ENCODE results near the gene GDF10. TPM values are rescaled to one million over a fixed set of nuclear protein-coding genes. Genes with fewer than 3 reads are reported as not detected.

The GDF10 gene
- total and polyA plus RNA-seq, 4 donors, result 2.3 to 34.7 (median 16.6) TPM

GRCh38 chr10:47301833-47302232 lies 1.8 kb downstream of the GDF10 start:
- TF ChIP-seq, protein P1, sequence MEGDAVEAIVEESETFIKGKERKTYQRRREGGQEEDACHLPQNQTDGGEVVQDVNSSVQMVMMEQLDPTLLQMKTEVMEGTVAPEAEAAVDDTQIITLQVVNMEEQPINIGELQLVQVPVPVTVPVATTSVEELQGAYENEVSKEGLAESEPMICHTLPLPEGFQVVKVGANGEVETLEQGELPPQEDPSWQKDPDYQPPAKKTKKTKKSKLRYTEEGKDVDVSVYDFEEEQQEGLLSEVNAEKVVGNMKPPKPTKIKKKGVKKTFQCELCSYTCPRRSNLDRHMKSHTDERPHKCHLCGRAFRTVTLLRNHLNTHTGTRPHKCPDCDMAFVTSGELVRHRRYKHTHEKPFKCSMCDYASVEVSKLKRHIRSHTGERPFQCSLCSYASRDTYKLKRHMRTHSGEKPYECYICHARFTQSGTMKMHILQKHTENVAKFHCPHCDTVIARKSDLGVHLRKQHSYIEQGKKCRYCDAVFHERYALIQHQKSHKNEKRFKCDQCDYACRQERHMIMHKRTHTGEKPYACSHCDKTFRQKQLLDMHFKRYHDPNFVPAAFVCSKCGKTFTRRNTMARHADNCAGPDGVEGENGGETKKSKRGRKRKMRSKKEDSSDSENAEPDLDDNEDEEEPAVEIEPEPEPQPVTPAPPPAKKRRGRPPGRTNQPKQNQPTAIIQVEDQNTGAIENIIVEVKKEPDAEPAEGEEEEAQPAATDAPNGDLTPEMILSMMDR (IDR thresholded peaks at IDR 0.05; ENCODE audit: control extremely low read depth, extremely low read depth), result no peak
- WGBS, 2 donors, result 73 to 91% methylated on average over 2 of the region's 2 CpGs
- Histone ChIP-seq H3K36me3 (ENCODE audit: control insufficient read depth in 4 of 4, insufficient read depth in 4 of 4, low read length in 4 of 4) (peaks cover 0 to 40% (median 12%) of the 10 kb centered on the region in 4 donors), H3K9ac (ENCODE audit: insufficient read depth in 1 of 2, low read length in 2 of 2) (peak overlapping the region; percentile 46 to 76), H3K27ac (ENCODE audit: low read depth in 1 of 2, low read length in 1 of 2) (no peak overlapping the region), H3K4me1 (ENCODE audit: control insufficient read depth in 5 of 5, insufficient read depth in 5 of 5, low read length in 5 of 5) (peaks cover 0 to 83% (median 36%) of the 10 kb centered on the region in 5 donors), H3K27me3 (ENCODE audit: control insufficient read depth in 3 of 3, insufficient read depth in 3 of 3, low read length in 2 of 3) (peaks cover 0 to 9% (median 8%) of the 10 kb centered on the region in 3 donors), H3K4me3 (no peak overlapping the region), H3K9me3 (ENCODE audit: control insufficient read depth in 4 of 4, insufficient read depth in 3 of 4, low read length in 3 of 4) (no peaks in the 10 kb centered on the region)
- peak in 1 of 3 donors; percentile 36 for DNase-seq
- no peak for ATAC-seq (ENCODE audit: insufficient read depth, low FRiP score)

DNA sequence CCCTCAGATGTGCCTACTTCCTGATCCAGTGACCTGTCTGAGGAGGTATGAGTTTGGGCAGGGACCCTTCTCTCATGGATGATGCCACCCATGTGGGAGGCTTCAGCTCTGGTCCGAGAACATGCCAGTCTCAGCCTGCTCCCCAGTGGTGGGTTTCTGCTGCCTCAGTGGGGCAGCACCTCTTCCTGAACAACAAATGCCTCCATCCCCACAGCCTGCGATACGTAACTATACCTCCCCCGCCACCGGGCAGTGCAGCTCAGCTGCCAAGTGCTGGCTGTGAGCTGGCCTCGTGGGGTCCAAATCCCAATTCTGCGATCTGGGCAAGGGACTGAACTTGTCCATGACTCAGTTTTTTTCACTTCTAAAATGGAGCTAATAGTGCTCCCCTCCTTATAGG lies 3.1 kb downstream of the GDF10 start:
- Histone ChIP-seq H3K9me3 (ENCODE audit: control insufficient read depth in 4 of 4, insufficient read depth in 3 of 4, low read length in 3 of 4) (no peaks in the 10 kb centered on the region), H3K27me3 (ENCODE audit: control insufficient read depth in 3 of 3, insufficient read depth in 3 of 3, low read length in 2 of 3) (peaks cover 0 to 9% (median 7%) of the 10 kb centered on the region in 3 donors), H3K36me3 (ENCODE audit: control insufficient read depth in 4 of 4, insufficient read depth in 4 of 4, low read length in 4 of 4) (peaks cover 0 to 40% (median 13%) of the 10 kb centered on the region in 4 donors), H3K27ac (ENCODE audit: low read depth in 1 of 2, low read length in 1 of 2) (no peak overlapping the region), H3K4me1 (ENCODE audit: control insufficient read depth in 5 of 5, insufficient read depth in 5 of 5, low read length in 5 of 5) (peaks cover 0 to 83% (median 40%) of the 10 kb centered on the region in 5 donors), H3K9ac (ENCODE audit: insufficient read depth in 1 of 2, low read length in 2 of 2) (peak overlapping the region; percentile 41 to 76), H3K4me3 (no peak overlapping the region)
- no peak for DNase-seq
- ATAC-seq (ENCODE audit: insufficient read depth, low FRiP score), result no peak
- TF ChIP-seq, protein P1 (IDR thresholded peaks at IDR 0.05; ENCODE audit: control extremely low read depth, extremely low read depth), result no peak
- WGBS, 2 donors, result 79 to 87% methylated on average over 7 of the region's 7 CpGs

DNA sequence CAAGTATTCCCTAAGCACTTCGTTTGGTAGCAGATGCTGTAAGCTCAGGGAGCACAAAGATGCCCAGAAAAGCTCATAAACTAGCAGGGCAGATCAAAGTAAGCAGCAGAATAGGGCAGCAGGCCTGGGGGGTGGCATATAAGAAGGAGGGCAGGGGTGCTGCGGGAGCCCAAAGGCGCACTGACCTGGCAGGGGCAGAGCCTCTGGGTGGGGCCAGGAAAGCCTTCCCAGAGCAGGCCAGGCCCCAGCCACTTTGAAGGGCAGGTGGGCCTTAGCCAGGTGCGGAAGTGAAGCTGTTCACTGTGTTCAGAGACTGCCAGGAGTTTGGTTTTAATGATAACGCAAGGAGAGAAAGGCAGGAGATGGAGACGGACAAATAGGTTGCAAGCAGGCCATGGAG lies 3.9 kb downstream of the GDF10 start:
- H3K9ac ChIP-seq (ENCODE audit: insufficient read depth in 1 of 2, low read length in 2 of 2), result peak overlapping the region in 1 of 2 donors; percentile 76
- H3K36me3 ChIP-seq (ENCODE audit: control insufficient read depth in 4 of 4, insufficient read depth in 4 of 4, low read length in 4 of 4), result peaks cover 0 to 40% (median 15%) of the 10 kb centered on the region in 4 donors
- TF ChIP-seq, protein P1 (IDR thresholded peaks at IDR 0.05; ENCODE audit: control extremely low read depth, extremely low read depth), result no peak
- 85 to 91% methylated on average over 6 of the region's 6 CpGs for WGBS, 2 donors
- H3K27ac ChIP-seq (ENCODE audit: low read depth in 1 of 2, low read length in 1 of 2), result no peak overlapping the region
- H3K9me3 ChIP-seq (ENCODE audit: control insufficient read depth in 4 of 4, insufficient read depth in 3 of 4, low read length in 3 of 4), result no peaks in the 10 kb centered on the region
- DNase-seq (no peak), ATAC-seq (ENCODE audit: insufficient read depth, low FRiP score) (no peak)
- H3K27me3 ChIP-seq (ENCODE audit: control insufficient read depth in 3 of 3, insufficient read depth in 3 of 3, low read length in 2 of 3), result peaks cover 0 to 9% (median 7%) of the 10 kb centered on the region in 3 donors
- H3K4me1 ChIP-seq (ENCODE audit: control insufficient read depth in 5 of 5, insufficient read depth in 5 of 5, low read length in 5 of 5), result peaks cover 0 to 84% (median 33%) of the 10 kb centered on the region in 5 donors
- H3K4me3 ChIP-seq, result no peak overlapping the region

DNA sequence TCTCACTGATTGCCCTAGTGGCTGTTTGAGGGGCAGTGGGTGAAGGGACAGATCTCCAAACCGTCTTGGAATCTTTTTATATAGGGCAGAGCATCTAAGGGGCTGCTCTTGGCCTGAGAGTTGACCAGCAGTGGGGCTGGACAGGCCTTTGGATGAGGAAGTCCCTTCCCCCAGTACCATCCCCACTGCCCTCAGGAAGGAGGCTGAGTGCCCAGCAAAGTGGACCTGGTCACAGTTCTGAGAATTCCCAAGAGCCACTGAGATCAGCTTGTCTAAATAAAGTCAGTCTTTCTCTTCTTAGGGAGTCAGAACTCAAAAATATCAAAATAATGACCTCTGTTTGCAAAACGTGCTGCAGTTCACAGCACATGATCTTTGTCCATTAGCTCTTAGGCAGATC lies 5.6 kb downstream of the GDF10 start:
- no peaks in the 10 kb centered on the region for H3K9me3 ChIP-seq (ENCODE audit: control insufficient read depth in 4 of 4, insufficient read depth in 3 of 4, low read length in 3 of 4)
- ATAC-seq (ENCODE audit: insufficient read depth, low FRiP score), result no peak
- WGBS, 2 donors, result 51 to 66% methylated on average over 2 of the region's 2 CpGs
- no peak overlapping the region for H3K4me3 ChIP-seq
- H3K4me1 ChIP-seq (ENCODE audit: control insufficient read depth in 5 of 5, insufficient read depth in 5 of 5, low read length in 5 of 5), result peaks cover 0 to 85% (median 26%) of the 10 kb centered on the region in 5 donors
- peaks cover 0 to 4% (median 4%) of the 10 kb centered on the region in 3 donors for H3K27me3 ChIP-seq (ENCODE audit: control insufficient read depth in 3 of 3, insufficient read depth in 3 of 3, low read length in 2 of 3)
- H3K9ac ChIP-seq (ENCODE audit: insufficient read depth in 1 of 2, low read length in 2 of 2), result no peak overlapping the region
- no peak overlapping the region for H3K27ac ChIP-seq (ENCODE audit: low read depth in 1 of 2, low read length in 1 of 2)
- TF ChIP-seq, protein P1 (IDR thresholded peaks at IDR 0.05; ENCODE audit: control extremely low read depth, extremely low read depth), result no peak
- no peak for DNase-seq
- peaks cover 0 to 42% (median 15%) of the 10 kb centered on the region in 4 donors for H3K36me3 ChIP-seq (ENCODE audit: control insufficient read depth in 4 of 4, insufficient read depth in 4 of 4, low read length in 4 of 4)
